Right lobe of liver (tissue), 4 donors: ENCODE results near the gene LRRFIP2.

Experiments
- POLR2A ChIP-seq: fragments of 450-650 bp; IDR thresholded peaks from one replicate; pipeline ENCODE4 v1.6.1; 2017; ENCODE audit warnings: antibody characterized with exemption, mild to moderate bottlenecking
- TF ChIP-seq, protein P1 (sequence below), 4 donors: fragments of 200-600 bp in 3 of 4; fragments of 450-650 bp in 1 of 4; IDR thresholded peaks; one replicate each; pipeline versions ENCODE4 v1.5.1 to v1.8.0; 2016 to 2022; ENCODE audit warnings: antibody characterized with exemption in 4 of 4, mild to moderate bottlenecking in 2 of 4
- donor health status: DM: no; HTN: no; CAD: no.
- donor health status: DM: no; HTN: no; CAD: no.
- donor health status: DM: no; HTN: yes; CAD: no.

DNA sequence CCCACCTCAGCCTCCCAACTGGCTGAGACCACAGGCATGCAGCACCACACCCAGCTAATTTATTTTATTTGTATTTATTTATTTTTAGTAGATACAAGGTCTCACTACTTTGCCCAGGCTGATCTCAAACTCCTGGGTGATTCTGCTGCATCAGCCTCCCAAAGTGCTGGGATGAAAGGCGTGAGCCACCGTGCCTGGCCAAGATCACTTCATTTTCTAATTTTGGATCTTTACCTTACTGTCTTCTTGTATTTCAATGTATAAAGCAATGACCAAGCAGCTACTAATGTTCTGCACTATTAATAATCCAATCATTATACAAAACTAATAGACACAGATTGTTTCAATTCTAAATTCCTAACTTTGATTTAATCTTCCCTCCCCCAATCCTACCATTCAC is 56.2 kb downstream of the LRRFIP2 start:
- TF ChIP-seq, protein P1, sequence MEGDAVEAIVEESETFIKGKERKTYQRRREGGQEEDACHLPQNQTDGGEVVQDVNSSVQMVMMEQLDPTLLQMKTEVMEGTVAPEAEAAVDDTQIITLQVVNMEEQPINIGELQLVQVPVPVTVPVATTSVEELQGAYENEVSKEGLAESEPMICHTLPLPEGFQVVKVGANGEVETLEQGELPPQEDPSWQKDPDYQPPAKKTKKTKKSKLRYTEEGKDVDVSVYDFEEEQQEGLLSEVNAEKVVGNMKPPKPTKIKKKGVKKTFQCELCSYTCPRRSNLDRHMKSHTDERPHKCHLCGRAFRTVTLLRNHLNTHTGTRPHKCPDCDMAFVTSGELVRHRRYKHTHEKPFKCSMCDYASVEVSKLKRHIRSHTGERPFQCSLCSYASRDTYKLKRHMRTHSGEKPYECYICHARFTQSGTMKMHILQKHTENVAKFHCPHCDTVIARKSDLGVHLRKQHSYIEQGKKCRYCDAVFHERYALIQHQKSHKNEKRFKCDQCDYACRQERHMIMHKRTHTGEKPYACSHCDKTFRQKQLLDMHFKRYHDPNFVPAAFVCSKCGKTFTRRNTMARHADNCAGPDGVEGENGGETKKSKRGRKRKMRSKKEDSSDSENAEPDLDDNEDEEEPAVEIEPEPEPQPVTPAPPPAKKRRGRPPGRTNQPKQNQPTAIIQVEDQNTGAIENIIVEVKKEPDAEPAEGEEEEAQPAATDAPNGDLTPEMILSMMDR (IDR thresholded peaks at IDR 0.05) = no peak
- no peak for TF ChIP-seq POLR2A
